DMS153 treated with DMSO at 0.1 percent for 48 hours (cell line): ENCODE results near the gene ERP29.
"Not testable (repeated sequence)": the region's sequence is repeated elsewhere in the genome, so short reads cannot be mapped to it uniquely, and the experiment has no call there.

Experiments
- DNase-seq: peaks from one replicate; lab custom pipeline; 2025; ENCODE audit not compliant: unreplicated experiment; lab: John Stamatoyannopoulos, UW

The ERP29 gene

GRCh38 chr12:112001576-112001975, 11.7 kb upstream of the ERP29 start:
- DNase-seq: no peak

DNA sequence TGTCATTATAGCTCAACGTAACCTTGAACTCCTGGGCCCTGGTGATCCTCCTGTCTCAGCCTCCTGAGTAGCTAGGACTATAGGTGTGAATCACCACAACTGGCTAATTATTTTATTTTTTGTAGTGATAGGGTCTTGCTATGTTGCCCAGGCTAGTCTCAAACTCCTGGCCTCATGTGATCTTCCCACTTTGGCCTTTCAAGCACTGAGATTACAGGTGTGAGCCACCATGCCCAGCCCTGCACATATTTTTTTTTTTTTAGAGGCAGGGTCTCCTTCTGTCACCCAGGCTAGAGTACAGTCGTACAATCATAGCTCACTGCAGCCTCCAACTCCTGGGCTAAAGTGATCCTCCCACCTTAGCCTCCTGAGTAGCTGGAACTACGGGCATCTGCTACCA, 9.2 kb upstream of the ERP29 start:
- DNase-seq: no peak

- DNase-seq: no peak
Observed at GRCh38 chr12:112005419-112006395, 7.5 kb upstream of the ERP29 start.

DNA sequence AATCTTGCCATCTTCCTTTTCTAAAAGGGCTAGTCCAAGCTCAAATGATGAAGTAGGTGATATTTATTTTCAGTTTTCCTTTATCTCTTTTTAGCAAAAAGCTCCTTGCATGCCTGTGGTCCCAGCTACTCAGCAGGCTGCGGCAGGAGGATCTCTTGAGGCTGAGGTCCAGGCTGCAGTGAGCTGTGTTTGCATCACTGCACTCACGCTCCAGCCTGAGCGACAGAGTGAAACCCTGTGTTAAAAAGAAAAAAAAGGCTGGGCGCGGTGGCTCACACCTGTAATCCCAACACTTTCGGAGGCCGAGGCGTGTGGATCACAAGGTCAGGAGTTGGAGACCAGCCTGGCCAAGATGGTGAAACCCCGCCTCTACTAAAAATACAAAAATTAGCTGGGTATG, 5.3 kb upstream of the ERP29 start:
- no peak for DNase-seq

DNA sequence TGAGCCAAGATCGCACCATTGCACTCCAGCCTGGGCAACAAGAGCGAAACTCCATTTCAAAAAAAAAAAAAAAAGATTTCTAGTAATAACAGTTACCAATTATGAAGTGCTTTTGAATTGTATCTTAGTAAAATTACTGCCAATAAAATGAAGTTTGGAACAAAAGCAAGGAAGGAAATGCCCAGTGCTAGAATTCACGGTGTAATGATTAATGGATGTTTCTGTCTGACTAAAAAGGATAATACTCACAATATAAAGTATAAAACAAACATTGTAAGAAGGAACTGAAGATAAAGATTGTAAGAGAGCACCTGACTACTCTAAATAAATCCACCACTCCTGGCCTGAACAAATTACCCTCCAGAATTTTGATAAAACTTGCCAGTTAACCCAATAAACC, 4.3 kb upstream of the ERP29 start:
- DNase-seq: no peak

DNA sequence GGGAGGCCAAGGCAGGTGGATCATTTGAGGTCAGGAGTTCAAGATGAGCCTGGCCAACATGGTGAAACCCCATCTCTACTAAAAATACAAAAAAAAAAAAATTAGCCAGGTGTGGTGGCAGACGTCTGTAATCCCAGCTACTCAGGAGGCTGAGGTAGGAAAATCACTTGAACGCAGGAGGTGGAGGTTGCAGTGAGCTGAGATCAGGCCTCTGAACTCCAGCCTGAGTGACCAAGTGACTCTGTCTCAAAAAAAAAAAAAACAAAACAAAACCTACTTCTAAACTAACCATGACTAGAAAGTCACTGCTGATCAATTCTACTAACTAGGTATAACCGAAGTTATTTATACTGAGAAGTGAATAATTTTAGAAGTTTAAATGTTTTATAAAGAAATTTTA, 3.6 kb upstream of the ERP29 start:
- not testable (repeated sequence) for DNase-seq

DNA sequence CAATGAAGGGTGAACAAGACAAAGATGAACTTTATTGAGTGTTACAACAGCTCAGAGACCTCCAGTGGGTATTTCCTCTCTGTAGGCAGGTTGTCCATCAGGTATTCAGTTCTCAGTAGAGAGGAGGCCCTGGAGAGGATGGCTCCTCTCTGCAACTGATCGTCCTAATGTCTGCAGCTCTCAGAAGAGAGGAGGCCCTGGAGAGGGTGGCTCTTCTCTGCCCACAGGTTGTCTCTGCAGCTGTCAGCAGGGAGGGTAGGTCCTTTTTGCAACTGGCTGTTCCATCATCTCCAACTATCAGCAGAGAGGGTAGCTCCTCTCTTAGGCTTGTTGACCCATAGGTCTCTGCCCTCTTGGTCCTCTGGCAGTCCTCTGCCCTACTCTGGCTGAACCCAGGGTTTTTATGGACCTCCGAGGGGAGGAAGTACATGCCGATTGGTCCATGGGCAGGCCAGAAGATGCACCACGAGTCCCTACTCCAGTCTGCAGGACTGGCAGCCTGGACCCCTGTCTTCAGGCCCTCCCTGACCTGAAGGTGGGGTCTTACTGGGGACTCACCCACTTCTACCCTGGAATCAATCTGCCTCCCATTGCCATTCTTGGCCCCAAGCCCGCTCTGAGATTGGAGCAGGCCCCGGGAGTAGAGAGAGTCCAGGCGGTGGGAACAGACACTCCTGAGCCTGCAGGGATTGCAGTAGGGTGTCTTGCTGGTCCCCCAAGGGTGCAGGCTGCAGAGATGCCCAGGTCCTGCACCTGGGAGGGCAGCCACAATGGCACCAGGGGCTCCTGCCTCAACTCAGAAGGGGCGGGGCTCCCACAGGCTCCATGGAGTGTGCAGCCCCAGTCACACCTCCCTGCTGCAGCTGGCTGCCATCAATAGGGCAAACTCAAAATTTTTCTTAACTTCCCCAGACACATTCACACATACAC, 2.5 kb upstream of the ERP29 start:
- DNase-seq: no peak

- DNase-seq: no peak
Observed at GRCh38 chr12:112011685-112012084, 1.5 kb upstream of the ERP29 start.

DNA sequence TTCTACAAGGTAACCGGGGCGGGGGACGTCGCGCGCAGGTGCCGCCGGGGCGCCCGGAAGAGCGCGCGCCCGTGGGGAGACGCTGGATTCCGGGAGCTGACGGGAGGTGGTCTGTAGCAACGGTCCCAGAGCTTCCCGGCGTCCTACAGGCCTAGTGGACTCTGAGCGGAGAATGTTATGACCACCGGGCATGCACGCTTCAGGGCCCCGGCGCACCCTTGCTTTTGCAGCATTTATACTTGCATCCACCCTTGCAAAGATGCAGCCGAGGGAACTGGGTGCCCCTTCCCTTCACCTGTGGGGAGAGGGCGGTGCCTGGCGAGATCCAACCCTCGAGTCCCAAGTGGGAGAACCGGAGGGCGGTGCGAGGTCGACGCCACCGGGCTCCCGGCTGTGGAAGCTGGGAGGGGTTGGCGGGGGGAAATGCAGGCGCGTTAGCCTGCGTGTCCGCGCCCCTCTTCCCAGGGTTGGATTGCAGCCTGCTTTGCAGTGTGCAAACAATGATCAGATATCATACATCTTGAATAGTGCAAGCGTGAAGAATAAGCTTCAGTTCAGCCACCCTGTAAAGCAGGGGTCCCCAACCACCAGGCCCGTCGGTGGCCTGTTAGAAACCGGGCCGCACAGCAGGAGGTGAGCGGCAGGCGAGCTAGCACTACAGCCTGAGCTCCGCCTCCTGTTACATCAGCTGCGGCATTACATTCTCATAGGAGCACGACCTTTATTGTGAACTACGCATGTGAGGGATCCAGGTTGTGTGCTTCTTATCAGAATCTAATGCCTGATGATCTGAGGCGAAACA, 576 bp downstream of the ERP29 start:
- peak; percentile 57 for DNase-seq

GRCh38 chr12:112015938-112016337, 2.7 kb downstream of the ERP29 start:
- no peak for DNase-seq

DNA sequence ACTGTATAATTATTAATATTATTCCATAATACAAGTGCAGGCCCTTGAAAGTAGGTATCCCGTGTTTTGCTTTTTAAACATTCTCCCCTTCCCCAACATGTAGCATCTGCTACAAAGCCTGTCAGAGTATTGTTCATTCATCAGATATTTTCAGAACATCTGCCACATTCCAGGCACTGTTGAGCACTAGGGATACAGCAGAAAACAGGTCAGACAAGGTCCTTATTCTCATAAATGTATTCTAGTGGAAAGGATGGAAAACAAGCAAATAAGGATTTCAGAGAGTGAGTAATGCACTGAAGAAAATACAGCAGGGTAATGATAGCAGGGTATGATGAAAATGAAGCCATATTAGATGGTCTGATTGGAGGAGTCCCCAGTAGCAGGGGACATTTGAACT, 3.8 kb downstream of the ERP29 start:
- no peak for DNase-seq

- DNase-seq: no peak
Observed at GRCh38 chr12:112018571-112019237, 5.5 kb downstream of the ERP29 start.

DNA sequence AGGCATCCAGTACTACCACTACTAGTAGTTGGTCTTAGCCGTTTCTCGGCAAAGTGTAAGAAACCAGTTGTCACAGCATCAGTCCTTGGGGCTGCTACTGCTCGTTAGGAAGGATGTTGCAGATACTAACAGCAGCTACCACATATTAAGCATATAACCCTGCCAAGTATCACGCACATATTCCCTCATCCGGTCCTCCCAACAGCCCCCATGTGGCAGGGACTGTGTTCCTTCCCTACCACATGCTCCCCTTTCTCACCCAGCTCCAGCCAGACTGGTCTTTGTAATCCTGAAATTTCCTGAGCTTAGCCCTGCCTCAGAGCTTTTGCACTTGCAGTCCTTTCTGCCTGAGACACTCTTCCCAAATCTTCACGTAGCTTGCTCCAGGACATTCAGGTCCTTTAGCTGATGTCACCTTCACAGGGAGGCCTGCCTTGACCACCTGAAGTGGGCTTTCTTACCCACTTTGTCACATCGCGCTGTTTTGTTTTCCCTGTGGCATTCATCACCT, 7.8 kb downstream of the ERP29 start:
- no peak for DNase-seq

- no peak for DNase-seq
Observed at GRCh38 chr12:112022241-112023016, 9.2 kb downstream of the ERP29 start.

DNA sequence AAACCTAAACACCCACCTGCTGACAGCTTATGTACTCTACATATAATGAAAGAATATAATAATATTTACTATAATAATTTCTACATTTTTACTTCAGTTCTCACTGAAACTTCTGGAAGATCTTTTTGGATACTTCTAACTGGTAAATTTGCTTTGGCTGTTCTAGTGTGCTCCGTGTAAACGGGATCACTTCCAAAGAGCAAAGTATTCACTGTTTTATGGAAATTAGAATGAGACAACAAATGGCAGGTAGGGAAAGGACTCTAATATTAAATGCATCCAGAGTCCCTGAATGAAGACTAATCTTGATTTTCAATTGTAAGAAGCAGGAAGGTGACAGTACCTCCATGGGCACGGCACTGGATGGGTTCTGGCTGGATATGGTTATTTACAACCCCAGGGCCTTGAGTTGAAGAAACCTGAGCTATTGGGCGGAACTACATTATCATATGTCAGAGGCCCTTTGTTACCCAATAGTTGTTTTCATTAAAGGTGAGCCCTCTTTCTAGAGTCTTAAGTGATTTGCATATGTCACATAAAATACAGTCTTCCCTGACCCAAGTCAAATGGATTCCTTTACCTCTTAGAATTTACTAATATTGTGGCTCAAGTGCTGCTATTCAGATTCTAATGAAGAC, 10.7 kb downstream of the ERP29 start:
- no peak for DNase-seq

DNA sequence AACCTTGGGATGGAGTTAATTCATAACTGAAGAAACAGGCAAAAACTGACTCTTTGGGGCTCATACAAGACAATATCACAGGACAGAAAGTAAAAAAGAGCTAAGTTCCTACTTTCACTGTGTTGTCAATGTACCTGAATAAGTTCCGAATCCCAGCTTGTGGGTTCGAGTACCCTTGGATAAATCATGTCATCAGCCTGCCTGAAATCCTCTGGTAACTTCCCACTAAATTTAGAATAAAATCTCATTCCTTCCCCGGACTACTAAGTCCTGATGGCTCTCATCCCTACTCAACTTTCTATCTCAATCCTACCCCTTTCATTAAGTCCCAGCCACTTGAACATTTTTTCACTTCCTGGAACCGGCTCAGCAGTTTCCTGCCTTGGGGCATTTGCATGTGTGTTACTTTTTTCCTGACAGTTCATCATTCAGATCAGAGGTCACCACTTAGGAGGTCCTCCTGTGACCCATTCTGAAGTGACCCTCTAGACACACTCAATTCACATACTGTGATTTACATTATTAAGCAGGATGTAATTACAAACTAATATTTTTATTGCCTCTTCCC, 12.7 kb downstream of the ERP29 start:
- DNase-seq: no peak

- no peak for DNase-seq
Observed at GRCh38 chr12:112029301-112029700, 16.1 kb downstream of the ERP29 start.

DNA sequence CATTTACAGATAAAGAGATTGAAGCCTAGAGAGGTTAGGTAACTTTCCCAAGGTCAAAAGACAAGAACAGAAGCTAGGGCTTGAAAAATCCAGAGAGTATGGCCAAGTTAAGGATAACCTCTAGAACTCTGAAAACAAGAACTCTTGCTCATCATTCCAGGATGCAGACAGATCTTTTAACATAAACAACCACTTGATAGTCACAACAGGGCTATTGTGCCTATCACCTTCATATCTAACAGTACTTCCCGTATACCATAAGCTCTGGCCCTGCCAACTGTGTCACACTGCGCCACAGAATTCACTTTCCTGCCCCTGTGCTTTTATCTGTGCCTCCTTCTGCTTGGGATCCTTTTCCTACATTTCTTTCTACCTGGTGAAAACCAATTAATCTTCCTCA, 18.2 kb downstream of the ERP29 start:
- DNase-seq: no peak

DNA sequence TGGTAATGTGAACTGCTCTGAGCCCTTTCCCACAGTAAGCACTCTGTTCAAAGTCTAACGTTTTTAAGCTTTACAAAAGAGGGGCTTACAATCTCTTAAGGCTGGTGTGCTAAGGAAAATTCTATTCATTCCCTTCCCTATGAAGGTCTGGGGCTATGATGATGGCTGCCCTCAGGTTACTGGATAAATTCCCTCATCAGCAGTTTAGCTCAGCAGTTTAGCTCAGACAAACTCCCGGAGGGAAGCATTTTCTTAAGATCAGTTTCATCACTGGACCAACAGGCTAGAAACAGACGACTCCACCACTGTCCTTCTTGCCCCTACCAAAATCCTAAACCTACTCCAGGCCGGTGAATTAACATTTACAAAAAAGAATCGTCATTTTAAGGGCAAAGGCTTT, 19.1 kb downstream of the ERP29 start:
- no peak for DNase-seq
